ENCODE data around the gene CCDC112.

Gene CCDC112

DNA sequence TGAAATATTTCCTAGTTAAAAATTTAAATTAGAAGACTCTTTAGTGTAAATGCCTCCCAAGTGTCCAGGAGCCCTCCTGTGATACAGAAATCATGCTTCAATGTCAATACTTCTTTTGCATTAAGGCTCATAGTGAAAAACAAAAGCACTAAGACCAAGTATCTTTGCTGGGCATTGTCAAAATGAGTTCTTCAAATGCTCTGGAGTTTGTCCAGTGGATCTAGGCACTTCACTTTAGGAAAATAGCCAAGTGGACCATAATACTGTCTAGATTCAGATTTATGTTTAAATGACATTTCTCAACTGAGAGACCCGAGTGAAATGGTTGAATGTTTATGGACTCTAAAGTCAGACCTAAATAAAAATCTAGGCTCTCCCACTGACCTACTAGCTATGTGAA is 21.3 kb upstream of the CCDC112 start:
- DNase-seq: no peak

DNA sequence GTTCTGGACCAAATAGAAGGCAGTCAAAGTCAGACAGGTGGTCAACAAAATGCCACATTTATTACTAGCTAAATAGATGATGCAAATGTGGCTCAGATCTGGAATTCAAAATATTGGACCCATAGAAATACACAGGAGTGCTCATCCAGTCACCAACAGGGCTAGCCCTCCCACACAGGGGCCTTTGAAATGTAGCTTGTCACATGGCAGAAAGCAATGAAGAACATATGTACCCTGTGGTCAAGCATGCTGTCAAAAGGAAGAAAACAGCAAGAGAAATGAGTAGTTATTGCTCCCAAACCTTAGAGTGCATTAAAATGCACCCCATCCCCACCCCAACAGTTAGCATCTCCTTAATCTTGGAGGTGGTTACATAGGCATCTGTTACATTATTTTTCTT is 20.9 kb upstream of the CCDC112 start:
- DNase-seq: no peak

DNA sequence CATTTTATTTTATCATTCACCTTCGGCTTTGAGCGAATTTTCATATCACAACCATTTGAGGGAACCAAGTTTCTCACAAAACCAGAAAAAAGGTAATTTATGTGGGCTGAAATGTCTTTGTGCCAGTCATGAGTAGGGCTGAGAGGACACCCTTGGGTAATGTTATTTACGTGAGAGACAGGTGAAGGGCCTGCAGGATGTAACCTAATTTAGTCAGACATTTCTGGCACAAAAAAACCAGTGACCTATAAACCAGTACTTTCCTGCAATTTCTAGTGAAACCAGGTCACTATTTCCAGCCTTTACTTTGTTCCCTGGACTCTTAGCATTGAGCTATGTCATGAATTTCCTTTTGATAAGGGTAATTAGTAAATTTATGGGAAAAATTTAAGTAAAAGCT is 17.2 kb upstream of the CCDC112 start:
- DNase-seq: no peak

DNA sequence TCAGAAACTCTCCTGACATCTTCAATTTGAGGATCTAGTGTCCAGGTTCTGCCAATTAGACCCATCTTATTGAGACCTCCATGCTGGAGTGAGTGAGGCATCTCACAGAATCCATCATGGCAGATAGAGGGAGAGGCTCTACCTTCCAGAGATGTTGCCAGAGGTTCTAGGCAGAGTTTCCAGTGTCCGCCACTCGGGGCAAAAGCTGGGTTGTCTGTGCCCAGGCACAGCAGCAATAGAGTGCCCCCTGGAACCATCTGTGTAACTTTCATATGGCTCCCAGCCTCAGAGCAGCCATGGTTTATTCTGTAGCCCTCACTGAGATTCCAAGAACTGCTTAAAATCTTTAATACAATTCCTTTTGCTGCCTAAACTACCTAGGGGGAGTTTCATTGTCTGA is 16.6 kb upstream of the CCDC112 start:
- DNase-seq: no peak

DNA sequence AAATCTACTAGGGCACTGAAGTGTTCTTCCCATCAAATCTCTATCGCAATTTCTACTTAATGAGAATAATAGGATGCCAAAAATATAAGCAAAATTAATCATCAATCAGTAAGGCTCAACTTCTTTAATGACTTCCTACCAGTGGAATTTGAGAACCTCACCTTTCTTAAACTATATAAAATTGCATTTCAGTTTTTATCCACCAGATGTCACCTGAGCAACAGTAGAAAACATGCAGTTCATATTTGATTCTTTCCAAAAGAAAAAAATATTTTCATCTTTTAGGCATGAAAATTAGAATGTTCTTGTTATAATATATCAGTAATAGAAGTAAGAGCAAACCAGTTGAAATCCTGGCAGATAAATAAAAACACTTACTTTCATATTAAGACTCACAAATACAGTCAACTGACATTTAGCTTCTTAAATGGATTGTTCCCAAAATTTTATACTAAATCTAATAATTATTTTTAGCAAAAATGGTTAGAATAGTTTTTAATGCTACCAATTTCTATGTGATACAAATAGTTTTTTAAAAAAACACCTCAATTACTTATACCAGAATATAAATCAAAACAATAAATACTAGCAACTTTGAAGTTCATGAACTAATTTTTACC is 13.4 kb upstream of the CCDC112 start:
- peak; percentile 55 for DNase-seq

DNA sequence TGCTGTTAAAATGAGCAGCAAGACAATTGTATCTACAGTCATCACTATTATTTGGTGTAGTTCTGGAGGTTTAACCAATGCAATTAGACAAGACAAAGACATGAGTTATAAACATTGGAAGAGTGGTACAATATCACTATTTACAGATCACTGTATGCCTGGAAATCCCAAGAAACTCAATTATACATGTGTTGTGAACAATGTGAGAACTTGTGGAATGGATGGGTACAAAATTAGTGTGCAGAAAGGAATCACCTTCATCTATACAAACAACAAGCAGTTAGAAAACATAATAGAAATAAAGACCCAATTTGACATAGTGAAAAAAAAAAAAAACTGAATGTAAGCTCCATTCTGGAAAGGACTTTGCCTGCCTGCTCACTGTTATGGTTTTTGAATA is 12.4 kb upstream of the CCDC112 start:
- no peak for DNase-seq

DNA sequence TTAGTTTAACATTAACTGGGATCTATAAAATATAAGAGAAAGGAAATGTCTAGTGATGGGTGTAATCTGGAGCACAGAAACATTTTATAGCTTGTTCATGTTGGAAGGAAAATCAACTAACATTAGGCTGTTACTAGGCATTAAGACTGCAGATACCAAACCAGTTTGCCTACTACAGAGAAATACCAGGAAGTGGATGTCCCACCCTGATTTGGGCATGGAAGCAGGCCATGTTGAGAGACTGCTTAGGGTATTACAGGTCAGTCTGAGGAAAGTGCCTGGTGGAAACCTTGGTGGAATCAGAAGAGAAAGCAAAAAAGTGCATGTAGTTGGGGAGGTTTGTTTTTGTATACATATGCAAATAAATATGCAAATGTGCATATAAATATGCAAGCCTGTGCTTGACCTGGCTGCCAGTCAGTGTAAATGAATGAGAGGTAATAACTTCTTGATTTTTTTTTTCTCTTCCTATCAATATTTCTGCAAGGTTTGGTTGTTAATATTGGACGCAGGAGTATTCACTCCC is 9.6 kb upstream of the CCDC112 start:
- no peak for DNase-seq

DNA sequence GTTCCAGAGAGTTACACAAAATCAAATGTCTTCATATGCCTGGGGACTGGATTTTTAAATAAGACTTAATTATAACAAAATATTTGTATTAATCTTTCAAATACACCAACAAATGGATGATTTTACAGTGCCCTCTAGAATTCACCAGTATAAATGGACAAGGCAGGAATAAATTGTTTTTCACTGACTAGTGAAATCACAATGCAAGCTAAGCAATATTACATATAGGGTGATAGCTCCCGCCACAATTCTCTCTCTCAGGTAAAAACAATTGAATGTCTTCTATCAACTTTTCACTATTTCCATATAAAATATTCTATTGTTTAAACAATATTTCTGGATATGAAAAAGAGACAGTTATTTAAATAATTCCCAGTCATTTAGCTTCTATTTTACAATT is 8.0 kb upstream of the CCDC112 start:
- no peak for DNase-seq

DNA sequence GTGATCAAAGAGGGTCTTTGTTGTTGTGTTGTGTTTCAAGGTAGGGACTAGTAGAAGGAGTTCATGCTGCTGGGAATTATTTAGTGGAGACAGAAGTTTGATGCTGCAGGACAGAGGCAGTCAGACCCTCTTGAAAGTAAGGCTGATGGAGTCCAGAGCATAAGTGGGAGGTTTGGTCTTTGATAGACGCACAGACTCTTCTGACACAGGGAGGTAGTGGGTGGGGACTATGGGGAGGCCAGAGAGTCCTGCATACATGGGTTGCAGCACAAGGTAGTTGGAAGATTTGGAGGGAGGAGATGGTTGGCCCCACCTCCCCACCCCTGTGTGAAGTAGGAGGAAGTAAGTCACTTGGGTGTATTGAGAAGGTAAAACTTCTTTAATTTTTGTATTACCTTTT is 2.4 kb upstream of the CCDC112 start:
- DNase-seq: no peak

DNA sequence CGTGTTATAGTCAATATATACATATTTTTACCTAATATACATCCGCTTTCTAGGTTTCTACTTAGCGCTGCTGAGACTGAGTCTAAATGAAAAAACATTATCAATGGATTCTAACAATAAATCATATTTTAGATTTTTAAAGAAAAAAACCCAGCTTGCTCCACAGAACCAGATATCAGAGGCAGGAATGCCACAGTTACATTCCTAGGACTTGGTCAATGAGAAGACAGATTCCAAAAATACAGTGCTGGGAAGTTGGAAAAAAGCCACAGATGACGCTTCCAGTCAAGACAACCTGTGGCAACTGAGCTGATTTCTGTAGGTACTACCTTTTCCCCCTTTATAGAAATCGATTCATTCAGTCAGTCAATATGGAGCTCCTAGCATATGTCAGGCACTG is 577 bp upstream of the CCDC112 start:
- peak; percentile 22 for DNase-seq

DNA sequence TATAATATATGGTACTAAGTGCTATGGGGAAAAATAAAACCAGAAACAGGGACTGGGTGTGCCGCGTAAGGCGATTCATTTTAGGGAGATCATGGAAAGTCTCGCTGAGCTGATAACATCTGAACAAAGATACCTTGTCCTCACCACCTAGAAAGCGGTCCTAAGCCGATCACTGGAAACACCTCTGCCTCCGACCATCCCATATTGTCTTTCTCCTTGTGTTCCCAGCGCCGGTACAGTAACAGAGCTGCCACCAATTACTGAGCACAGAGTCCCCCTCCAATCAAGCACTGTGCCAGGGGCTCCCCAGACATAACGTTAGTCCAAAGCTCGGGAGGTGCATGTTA is 704 bp downstream of the CCDC112 start:
- DNase-seq: no peak

DNA sequence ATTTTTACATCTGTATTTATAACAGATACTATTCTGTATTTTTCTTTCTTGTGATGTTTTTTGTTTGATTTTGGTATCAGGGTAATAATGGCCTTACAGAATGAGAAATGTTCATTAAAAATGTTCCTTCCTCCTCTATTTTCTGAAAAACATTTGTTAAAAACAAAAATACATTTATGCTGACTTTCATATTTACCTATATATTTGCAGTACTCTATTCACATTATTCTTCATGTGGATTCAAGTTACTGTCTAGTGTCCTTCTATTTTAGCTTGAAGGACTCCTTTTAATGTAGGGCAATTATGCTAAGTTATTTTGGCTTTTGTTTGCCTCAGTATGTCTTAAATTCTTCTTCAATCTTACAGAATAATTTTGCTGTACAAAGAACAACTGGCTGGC is 5.1 kb downstream of the CCDC112 start:
- DNase-seq: no peak

DNA sequence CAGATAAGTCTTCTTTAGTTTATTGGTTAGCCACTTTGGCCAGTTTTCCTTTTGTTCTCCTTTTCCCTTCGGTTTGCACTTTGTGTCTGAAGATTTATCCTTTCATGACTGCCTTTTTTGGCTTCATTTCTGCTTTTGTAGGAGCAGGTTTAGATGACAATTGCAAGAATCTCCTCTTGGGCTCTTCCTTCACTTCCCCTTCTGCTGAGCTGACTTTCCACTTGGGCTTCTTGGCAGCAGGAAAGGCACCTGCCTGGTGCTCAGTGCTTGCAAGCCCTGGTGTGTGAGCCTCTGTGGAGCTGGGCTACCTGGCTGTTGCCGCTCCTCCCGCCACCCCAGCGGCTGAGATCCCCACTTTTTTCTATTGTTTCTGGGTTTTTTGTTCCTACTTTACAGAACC is 7.3 kb downstream of the CCDC112 start:
- DNase-seq: no peak

DNA sequence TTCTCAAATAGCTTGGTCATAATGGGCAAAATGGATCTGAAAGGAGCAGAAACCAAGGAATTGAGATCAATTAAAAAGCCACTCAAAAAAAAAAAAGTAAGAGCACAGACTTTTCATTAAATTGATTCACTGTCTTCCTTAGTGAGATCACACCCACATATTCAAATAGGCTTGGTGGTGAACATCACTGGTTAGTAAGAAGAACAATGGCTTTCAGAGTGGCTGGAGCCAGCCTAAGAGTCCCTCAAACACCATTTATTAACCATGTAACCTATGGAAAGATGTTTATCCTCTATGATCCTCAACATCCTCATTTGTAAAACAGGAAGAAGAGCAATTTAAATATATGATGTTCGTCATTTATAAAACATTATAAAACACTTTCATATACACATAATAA is 12.4 kb downstream of the CCDC112 start:
- no peak for DNase-seq

DNA sequence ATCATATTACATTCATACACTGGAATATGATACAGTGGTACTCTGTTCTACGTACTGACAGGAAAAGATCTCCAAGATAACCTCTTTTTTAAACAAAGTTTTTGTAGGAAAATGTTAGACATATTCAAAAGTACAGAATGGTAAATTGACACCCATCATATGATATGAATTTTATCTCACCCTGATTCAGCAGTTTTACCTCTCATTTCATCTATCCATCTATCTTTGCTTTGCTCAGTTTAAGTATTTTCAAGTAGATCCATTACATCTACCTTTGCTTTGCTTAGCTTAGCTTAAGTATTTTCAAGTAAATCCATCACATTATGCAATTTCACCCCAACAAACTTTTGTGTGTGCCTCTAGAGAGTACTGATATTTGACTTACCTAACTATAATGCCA is 14.3 kb downstream of the CCDC112 start:
- no peak for DNase-seq

DNA sequence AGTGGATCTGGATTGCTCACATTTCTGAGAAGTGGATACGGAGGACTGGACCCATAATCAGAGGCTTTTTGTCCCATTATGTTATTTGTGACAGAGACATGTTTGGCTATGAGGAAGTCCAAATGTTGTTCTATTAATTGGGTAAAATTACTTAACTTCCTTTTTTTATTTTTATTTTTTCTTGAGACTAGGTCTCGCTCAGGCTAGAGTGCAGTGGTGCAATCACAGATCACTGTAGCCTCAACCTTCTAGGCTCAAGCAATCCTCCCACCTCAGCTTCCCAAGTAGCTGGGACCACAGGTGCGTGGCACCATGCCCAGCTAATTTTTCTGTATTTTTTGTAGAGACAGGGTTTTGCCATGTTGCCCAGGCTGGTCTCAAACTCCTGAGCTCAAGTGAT is 21.9 kb downstream of the CCDC112 start:
- DNase-seq: no peak

DNA sequence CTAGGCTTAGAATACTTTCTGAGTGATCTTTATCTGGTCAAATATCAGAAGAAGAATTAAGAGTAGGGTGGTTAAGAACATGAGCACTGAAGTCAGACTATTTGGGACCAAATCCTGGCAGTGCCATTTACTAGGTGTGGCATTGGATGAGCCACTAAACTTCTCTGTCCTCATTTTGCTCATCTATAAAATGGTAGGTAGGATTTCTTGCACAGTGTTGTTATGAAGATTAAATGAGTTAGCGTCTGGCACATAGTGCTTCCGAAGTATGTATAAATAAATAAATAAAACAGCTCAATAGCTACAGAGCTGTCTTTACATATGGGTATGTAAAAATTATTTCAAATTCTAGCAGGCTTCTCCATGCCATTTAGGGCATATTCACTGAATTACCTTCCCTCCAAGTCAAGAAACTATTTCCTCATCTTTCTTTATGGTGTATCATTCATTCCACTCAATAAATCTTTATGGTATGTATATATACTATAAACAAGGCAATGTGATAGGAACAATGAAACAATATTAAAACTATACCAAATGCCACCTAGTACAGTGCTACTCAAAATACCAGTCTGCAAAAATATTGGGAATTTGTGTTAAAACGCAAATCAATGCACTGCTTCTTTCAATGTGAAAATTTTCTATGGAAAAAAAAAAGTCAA is 24.0 kb downstream of the CCDC112 start:
- DNase-seq: no peak

DNA sequence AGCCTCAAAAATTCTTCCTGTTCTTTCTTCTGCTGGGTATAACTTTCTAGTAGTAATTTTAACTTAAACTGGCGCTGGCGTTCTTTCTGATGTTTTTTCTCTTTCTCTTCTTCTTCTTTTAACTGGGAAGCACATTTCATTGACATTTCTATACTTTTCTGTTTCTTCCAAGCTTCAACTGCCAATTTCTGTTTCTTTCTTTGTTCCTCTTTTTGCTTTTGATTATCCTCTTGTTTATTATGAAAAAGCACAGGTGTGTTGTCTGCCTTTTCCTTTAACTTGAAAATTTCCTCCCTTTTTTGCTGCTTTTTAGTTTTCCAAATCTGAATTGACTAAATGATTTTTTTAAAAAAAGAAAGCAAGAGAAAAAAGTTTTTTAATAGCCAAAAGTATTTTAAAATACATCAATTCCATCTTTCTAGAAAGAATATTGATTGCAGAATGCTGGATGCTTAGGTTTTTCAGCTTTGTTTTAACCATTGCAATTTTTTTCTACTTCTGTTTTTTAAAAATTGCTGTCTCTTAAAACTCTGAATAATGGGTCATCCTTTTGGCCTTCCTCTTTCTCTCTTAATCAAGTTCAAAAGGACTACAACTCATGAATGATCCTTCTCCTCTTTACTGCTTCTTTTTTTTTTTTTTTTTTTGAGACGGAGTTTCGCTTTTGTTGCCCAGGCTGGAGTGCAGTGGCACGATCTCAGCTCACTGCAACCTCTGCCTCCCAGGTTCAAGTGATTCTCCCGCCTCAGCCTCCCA is 25.0 kb downstream of the CCDC112 start:
- no peak for DNase-seq

DNA sequence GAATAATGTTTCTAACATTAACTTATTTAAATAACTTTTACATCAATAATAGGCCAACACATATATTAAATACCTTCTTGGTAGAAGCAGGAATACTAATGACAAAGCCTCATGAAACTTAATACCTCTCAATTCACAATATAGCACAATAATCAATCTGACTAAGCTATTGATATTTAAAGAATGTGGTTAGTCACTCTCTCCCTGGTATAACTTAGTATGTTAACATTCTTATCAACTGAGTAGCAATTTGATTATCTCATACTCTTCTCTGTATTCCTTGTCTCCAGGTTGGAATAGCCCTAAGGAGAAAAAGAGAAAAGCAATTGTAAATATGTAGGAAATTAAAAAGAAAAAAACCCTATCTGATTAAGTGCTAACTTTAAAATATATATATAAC is 28.8 kb downstream of the CCDC112 start:
- DNase-seq: peak; percentile 52

DNA sequence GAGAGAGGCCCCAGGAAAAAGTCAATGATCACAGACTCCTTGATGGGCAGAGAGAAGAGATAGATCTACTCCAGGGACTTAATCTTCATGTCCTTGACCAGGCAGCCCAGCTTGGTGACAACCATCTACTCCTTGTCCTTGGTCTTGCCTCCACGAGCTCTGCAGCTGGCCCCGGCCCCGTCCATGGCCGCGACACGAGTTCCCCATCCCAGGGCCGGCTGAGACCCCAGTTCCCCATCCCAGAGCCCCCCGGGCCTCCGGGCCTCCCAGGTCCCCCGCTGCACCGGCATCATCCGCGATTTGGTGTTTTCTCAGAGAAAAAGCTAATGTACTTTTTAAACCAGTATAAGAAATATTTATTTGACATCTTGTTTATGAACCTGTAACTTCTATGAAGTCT is 31.2 kb downstream of the CCDC112 start:
- DNase-seq: no peak

DNA sequence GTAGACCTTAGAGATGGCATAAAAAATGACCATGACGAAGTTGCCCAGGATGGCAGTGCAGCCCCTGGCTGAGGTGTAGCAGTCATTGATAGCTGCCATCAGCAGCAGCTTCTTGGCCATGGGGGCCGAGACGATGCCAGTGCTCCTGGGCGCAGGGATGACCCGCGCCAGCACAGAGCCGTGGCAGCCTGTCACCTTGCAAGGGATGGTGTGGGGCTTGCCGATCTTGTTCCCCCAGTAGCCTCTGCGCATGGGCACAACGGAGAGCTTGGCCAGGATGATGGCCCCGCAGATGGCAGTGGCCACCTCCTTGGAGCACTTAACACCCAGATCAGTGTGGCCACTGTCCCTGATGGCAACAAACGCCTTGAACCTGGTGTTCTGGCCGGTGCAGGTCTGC is 31.7 kb downstream of the CCDC112 start:
- DNase-seq: no peak

DNA sequence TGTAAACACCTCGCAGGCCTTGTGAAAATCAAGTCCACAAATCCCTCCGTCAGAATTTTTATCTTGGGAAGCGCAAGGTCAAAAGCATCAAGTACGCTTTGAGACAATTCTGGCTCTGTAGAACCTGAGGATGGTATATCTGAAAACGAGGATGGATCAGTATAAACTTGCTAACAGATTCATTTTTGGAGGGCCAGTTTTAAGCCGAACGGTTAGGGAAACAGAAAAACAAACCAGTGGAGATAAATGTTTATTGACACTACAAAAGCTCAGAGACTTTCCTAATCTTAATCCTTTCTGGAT is 33.4 kb downstream of the CCDC112 start:
- DNase-seq: no peak

DNA sequence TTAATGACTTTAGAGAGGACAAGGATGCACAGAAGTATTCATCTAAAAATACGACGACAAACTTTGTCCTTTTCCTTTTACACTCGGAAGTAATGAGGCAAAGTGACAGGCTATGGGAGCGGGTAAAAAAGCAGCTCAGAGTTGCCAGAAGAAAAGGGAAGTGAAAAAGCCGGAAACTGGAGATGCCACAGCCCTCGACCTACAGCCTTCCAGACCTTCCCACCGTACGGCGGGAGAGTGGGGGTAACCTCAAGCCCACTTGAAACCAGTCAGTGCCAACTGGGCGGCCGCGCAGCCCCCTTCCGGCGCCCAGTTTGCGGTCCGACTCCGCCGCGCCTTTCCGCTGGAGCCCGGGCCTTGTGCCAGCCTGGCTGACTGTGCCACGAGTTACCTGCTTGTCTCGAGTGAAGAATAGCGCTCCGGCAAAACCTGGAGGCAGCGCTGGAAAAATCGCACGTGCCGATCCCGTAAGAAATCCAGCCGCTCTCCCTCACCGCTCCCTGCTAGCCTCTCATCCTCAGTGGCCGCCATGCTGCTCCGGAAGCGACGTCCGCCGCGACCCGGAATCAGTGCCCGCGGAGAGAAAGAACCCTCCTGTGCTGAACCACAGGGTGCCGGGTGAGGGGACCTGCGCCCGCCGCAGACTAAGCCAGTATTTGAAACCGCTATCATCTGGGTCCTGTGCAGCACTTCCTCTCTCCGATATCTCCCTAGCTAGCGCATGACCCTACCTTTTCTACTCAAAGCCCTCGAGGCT is 34.0 kb downstream of the CCDC112 start, which contains the start of gene PGGT1B:
Gene PGGT1B (minus strand): TSS at position 557 of the 757 bp plus-strand sequence. CDS start 26 bp downstream, at position 531.
- DNase-seq: peak; percentile 66

DNA sequence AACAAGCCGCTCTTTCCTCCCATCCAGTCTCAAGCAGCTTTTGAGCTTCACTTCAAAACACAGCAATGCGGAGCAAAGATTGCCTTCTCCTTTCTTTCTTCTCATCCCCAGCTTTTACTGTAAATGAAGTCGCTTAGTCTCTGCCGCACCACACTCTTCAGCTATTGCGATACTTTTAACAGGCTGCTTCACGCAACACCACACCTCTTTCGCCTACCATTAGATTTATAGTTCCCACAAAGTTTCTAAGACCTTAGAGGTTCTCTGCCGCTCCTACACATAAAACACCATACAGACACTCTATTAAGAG is 34.5 kb downstream of the CCDC112 start:
- DNase-seq: no peak

Measured in fibroblast of upper back skin (primary cell).